ENCODE results near the gene SCARF2.

SCARF2 gene

DNA sequence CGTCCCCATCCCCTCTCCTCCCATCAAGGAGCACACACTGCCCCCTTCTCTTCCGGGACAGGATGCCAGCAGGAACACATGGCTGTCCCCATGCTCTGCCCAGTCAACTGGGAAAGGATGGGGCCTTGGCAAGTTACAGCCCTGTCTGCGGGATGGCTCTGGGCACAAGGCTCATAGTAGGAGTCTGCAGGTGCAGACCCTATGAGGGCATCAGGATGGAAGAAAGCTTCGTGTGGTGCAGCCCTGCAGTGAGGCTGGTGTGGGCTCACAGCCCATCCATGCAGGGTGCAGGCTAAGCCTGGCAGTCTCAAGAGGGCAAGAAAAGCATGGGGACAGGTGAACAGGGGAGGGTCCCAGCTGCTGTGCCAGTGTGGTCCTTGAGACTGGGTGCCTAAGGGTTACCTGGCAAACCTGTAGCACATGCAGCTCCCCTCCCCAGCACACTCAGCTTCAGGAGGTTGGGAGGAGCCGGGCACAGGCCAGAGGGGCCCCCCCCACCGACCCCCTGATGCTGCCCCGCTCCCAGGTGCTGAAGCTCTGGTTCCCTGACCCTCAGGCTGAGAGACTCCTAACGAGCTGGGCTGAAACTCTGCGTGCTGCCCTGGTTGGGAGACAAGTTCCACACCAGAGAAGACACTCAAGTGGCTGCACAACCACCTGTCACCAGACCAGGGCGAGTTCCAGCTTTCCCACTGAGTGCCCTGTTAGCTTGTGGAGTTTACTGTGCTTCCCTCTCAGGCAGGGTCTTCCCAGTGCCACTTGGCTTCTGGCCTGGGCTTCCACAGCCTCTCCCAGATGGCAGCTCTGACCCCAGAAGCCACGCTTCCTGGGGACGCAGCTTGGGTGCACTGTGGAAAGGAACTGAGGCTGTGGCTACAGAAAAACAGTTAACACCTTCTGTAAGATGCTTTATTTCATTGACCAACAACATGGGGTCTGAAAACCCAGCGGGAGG is 3.3 kb upstream of the SCARF2 start:
- no peak for DNase-seq (ENCODE audit: low spot score)

DNA sequence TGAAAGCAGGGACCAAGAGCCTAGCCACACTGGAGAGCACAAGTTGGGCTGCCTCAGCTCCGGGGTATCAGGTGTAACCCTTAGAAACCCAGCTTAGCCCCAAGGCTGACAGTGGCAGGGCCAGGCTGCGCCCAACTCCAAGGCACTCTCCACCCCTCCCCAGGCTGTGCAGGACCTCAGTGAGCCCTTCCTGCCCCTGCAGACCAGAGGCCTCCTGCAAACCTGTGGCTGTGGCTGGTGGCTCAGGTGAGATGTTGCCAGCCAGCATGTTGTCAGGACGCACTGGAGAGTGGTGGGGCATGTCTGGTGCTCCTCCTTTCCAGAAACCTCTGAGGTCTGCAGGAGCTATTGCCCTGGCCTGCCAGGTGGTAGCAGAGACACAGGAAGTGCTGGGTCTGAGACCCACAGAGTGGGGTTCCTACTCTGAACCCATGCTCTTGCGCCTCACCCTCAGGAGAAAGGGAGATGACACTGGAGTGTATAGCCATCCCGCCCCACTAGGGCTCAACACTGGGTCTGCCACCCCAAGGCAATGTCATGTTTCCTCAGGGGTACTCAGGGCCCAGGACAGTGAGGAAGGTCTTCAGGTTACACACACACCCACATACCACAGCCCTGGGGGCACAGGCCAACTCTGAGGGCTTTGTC is 2.4 kb upstream of the SCARF2 start:
- DNase-seq (ENCODE audit: low spot score) = no peak

DNA sequence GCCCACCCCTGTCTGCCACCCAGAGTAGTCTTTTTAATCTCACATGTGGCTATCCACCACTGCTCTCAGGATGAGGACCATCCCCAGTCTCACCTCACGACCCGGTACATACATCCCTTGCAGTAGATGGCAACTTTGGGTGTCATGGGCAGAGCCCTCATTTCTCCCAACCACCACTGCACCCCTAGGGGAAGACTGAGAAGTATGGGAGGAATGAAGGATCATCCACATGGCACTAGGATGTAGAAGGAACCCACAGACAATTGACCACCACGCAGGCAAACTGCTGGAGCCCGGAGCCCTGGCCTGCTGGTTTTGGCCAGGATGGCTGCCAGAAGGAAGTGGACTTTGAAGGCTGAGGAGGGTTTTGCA is 1.9 kb upstream of the SCARF2 start:
- no peak for DNase-seq (ENCODE audit: low spot score)

DNA sequence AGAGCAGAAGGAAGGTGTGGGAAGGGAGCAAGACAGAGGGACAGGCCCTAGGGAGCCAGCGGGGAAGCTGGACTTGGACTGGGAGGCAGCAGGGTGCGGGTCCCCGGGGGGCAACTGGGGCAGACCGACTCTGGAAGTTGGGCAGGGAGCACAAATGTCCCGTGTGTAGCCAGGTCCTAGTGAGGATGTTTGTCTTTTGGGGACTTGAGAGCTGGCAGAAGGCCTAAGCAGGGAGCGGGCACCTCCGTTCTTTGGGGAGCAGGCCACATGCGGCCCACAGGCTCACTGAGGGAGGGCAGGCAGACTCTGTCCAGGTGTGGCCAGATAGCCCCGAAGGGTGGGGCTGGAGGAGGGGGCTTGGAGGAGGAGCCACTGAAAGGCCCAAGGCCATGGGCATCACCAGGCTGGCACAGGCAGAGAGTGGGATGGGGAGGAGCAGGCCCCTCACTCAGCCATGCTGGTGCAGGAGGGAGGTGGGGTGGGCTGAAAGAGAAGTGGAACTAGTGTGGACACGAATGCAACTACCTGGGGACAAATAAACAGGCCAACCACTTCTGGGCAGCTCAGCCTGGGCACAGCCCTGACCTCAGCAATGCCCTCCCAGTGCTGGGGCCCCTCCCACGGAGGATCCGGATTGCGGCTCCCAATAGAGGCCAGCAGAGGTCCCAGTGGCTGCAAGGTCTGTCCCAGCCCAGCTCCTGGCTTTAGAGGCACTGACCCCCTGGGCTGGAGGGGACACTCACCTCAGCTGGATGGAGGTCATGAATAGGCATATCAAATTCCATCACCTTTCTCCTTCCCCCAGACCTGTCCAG is 1.3 kb upstream of the SCARF2 start:
- DNase-seq (ENCODE audit: low spot score) = peak; percentile 84

DNA sequence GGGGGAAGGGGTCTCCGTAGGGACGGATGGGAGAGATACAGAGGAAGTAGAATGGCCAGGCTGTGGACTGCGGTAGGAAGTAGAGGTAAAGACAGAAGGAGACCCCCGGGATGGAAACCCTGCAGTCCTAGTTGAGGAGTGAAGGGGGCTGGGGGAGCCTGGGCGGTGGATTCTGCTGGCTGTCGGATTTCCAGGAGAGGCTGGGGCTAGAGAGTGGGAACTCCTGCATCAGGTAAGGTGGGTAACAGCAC is 727 bp upstream of the SCARF2 start:
- no peak for DNase-seq (ENCODE audit: low spot score)

DNA sequence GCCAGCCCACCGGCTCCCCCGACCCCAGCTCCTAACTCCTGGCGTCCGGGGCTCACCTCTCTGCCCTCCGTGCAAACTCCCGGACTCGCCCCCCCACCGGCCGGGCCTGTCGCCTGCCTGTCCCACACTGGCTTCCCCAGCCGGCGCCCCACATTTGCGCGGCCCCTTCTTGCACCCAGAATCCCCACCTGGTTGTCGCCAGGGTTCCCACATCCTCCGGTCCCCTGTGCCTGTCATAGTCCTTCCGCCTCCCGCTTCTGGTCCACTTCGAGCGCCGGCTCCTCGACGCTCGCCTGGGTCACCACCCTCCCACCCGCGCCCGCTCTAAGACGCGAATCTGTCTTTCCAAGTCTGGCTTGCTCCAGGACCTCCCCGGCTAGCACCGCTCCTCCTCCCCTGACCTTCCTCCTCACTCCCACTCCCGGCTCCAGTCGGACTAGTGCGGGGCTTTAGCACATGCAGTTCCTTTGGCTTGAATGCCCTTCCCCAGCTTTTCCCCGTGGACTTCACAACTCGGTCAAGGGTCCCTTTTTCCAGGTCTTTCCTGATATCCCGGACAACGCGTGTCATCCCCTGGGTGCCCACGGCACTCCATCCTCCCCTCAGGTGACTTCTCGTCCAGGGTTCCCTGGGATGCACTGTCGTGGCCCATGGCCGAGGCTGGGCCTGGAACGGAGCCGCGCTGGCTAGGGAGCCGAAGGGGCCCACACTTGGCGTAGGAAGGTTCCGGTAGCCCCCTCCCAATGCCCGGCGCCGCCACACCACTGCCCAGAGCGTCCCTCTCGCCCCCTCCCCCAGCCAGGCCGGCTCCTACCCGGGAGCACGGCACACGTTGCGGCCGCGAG is 635 bp downstream of the SCARF2 start:
- peak; percentile 76 for DNase-seq (ENCODE audit: low spot score)

DNA sequence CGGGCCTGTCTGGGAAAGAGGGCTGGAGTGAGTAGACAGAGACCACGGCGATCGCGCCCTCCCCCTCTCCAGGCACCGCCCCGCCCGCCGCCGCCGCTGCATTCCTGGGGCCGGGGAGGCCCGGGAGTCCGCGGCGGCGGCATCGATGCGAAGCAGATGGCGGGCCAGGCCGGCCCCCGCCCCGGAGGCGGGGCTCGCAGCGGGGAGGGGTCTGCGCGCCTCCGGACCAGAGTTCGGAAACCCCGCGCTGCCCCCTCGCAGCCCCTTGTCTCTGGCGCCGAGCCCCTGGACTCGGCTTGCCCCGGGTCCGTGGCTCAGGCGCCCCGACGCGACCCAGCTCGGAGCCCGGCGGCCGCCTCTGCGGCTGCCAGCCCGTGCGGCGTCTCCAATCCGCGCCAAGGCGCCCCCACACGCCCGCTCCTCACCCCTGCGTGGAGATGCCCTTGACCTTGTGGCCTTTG is 1.3 kb downstream of the SCARF2 start:
- peak; percentile 93 for DNase-seq (ENCODE audit: low spot score)

DNA sequence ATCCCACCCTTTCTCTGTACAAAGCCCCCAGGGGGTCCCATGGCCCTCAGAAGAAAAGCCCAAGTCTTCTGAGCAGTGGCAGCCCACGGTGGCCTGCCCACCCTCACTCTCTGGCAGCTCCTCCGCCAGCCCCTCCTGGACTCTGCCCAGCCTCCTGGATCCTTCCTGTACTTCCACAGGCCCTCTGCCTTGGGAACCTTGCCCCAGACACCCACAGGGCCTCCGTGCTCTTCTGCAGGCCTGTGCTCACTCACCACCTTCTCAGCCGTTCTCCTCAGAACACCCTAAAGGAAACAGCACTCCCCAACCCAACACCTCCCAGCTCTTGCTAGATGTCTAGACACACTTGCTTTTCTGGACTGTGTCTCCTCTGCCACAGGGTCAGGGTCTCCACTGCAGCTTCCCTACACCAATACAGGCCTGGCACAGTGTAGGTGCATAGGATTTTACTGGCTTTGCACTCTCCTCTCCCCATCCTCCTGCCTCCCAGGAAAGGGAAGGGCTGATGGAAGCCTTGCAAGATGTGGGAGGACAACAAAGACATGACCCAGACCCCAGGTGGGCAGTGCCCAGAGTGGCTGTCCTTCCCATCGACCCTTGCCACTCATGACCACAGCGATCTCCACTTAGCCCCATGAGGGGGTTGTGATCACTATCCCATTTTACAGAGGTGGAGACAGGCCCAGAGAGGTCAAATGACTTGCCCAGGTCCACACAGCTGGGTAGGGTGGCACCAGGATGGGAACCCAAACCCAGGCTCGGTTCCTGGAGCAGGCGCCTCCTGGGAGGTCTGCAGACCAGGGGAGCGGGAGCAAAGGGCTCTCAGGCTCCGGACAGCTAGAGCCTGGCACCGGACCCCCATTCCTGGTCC is 2.0 kb downstream of the SCARF2 start:
- DNase-seq (ENCODE audit: low spot score) = no peak

DNA sequence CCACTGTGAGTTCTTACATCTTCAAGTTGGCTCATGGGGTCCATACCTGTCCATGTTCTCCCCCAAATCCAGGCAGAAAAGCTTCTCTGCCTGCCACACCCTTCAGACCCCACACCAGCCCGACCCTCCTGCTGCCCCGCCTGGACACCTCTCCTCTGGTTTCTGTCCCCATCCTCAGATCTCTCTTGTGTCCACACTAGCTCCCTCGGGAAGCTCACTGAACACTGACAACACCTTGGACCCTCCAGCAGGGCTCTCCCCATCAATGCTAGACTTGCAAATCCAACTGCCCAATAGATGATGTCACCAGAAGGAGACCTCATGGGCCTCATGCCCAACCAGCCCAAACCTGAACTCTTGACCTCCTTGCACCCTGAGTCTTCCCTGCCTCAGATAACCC is 2.9 kb downstream of the SCARF2 start:
- no peak for DNase-seq (ENCODE audit: low spot score)

DNA sequence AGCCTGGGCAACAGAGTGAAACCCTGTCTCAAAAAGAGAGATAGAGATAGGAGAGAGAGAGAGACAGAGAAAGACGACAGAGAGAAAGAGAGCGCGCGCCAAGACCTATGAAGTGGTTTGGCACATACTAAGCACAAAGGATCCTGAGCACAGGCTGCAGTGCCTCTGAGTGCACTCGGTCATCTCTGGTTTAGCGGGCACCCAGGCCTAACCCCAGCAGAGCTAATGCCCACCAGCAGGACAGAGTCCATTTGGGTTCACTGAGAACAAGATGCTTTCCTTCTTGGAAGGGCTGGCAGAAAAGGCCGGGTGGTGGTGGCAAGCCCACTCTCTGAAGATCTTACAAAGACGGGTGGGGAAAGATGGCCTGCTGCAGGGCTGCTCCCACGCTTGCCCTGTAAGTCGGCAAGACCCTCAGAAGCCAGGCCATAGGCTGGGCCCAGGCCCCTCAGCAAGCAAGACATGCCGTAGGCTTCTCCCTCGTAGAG is 3.3 kb downstream of the SCARF2 start:
- DNase-seq (ENCODE audit: low spot score) = no peak

DNA sequence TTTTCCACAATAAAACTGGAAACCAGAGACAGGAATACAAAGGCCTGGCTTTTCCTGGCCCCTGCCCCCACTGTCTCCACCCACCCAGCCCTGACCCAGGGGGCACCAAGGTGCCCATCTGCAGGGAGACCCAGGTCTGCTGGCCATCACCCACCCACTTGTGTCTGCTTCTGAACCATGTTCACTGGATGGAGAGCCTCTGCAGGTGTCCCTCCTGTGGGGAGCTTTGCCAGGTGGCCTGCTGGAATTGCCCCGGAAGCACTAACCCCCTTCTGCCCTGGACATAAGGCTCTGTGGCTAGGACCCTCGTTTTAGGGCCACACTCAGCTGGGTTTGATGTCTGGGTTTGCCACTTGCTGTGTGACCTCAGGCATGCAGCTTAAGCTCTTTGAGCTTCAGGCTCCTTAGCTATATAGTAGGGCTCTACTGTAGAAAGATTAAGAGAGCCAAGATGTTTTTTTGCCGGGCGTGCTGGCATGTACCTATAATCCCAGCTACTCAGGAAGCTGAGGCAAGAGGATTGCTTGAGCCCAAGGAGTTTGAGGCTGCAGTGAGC is 3.9 kb downstream of the SCARF2 start:
- no peak for DNase-seq (ENCODE audit: low spot score)

DNA sequence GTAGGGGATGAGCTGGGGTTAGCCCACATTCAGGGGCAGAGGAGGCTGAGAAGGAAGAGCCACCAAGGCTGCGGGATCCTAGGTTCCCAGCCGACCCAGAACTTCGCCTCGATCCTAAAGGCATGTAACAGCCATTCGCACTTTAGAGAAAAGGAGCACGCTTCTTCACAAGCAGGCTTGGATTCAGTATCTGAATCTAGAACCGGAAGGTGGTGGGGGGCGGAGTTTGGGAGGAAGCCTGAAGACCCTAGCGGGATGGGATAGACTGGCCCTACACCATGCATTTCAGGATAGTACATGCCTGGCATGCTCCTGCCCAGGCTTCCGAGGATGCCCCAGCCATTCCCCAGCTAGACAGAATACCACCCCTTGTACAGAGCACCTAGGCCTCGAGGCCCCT is 4.4 kb downstream of the SCARF2 start:
- no peak for DNase-seq (ENCODE audit: low spot score)

DNA sequence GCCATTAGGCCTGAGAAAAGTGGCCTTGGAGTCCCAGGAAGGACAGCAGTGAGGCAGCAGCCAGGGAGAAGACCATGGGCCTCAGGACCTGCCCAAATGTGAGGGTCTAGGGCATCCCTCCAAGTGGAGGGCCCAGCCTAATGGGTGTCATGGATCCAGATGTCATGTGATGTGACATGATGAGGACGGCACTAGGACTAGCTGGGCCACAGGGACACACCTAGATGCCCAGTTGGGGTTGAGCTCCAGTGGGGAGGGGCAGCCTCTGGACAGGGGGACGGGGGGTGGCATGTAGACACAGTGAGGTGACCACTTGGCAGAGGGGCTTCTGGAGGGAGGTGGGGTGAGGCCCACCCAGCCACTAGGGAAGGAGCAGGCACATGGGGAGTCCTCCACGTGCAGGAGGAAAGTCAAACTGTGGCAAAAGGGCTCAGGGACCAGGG is 5.4 kb downstream of the SCARF2 start:
- DNase-seq (ENCODE audit: low spot score) = no peak

DNA sequence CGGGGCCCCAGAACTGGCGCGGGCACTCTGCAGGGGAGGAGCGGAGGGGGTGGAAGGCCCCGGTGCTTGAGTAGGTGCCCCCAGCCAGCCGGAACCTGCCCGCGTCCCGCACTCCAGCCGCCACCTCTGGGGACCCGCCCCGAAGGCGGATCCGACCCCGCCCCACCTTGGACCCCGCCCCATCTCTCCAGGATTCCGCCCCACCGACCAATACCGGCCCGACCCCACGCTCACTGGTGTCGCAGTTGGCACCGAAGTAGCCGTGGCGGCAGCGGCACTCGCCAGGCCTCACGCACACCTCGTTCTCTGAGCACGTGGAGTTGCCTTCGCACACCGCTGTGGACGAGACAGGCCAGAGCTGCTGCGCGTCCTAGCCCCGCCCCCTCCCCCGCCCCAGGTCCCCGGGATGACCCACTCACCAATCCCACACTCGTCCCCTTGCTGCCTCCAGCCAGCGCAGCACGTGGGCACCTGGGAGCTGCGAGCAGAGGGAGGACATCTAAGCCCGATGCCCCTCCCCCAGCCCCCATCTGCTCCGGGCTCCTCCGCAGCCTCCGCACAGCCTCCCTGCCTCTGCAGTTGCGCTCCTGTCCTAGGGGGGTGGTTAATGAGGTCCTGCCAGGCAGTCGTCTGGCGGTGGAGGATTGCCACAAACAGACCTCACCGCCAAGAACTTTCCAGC is 6.0 kb downstream of the SCARF2 start:
- no peak for DNase-seq (ENCODE audit: low spot score)

DNA sequence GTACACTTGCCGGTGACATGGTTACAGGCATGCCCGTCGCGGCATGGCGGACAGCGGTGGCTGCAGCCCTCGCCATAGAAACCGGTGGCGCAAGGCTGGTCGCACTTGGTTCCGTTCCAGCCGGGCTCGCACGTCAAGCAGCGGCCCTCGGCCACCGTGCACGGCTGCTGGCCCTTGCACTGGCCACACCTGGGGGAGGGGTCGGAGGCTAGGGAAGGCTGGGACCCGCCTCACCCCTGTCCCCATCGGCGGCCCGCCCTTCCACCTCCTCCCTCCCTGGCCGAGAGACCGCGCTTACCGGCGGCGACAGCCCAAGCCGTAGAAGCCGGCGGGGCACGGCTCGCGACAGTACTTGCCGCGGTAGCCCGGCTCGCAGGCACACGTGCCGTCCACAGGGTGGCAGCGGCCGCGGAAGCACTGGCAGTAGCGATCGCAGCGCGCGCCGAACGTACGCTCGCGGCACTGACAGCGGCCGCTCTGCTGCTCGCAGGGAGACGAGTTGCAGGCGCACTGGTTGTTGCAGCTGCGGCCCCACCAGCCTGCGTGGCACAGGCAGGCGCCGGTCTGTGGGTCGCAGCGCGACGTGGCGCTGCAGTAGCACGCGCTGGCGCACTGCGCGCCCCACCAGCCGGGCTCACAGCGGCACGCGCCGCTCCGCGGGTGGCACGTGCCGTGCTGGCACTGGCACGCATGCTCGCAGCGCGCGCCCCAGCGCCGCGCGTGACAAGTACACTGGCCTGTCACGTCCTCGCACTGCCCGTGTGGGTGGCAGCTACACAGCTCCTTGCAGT is 6.7 kb downstream of the SCARF2 start:
- no peak for DNase-seq (ENCODE audit: low spot score)

DNA sequence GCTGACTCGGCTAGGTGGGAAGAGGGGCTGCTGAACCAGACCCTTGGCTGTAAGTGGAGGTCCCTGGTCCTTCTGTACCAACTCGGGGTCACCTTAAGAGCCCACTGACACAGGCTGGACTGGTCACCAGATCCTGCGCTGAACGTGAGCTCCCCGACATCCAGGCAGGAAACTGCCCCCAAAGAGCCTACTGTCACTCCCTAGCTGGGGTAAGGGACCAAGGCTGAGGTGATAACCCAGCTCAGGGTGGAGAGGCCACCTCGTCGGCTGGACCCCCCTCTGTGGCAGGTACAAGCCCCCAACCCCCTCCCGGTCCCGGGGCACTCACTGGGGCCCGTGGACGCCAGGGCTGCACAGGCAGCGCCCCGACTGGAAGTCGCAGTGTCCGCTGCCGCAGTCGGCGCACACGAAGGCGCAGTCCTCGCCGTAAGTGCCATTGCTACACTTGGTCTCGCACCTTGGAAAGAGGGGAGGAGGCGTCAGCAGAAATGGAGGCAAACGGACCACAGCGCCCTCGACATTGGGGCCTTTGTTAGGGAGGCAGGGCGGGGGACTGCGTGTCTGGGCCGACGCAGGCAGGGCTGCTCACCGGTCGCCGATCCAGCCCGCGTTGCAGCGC is 7.4 kb downstream of the SCARF2 start:
- no peak for DNase-seq (ENCODE audit: low spot score)

DNA sequence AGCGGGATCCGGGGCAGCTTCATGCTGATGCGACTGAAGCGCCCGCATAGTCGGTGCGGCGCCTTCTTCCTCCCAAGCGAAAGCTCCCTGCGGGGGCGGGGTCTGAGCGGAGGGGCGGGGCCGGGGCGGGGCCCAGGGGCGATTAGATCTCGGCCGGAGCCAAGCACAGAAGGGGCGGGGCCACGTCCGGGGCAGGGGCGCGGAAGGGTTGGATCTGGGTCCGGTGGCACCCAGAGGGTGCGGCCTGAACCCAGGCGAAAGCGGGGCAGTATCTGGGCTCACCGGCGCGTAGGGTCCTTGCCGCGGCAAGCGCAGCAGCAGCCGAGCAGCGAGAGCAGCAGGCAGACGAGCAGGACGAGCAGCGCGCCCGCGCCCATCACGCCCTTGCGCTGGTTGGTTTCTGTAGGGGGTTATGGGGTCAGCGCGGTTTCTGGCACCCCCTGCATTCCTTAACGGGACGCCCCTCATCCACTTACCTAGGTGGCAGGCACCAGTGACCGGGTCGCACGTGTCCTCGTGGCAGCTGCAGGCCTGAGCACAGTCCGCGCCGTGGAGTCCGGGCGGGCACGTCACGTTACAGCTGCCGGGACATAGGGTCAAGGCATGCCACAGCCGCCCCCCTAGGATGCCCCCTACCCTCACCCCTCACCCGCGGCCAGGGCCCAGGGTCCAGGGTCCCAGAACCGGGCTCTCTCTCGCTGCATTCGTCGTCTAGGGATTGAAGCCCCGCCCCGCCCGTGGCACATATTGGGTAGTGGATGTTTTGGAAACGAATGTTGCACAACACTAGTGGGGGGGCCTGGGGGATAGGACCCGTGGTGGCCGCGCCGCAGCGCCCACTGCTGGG is 8.1 kb downstream of the SCARF2 start:
- DNase-seq (ENCODE audit: low spot score) = no peak
